ENCODE data around the gene ACTA2. TPM values are rescaled to one million over a fixed set of nuclear protein-coding genes. Genes with fewer than 3 reads are reported as not detected.

ACTA2 gene
- total RNA-seq, 1 experiment from 2014 or later: 5.3 TPM

DNA sequence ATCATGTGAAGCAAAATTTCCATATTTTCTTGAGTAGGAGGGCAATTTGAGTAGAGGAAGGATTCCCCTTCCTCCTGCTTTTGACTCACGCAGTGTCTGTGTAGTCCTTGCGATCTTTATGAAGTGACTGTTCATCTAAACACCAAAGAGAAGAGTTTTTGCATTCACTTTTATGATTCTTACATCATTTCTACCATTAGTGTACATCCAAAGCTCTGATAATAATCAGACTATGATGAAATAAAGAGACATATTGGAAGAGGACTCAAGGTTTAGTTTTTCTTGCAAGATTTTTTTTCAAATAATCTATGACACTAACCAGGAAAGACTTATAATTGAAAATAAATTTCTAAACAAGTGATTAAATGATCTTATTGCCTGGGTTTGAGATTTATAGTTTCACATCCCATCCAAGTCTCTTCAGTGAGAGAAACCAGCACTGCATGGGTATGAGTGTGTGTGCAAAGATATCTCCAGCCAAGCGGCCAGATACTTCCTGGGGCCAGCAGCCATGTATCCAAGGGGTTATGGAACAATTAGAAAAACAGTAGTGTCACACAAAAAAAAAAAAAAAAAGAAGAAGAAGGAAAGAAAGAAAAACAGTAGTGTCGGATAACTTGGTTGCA lies 2.0 kb upstream of the ACTA2 start:
- no peak for TF ChIP-seq EZH2 (IDR thresholded peaks at IDR 0.05; ENCODE audit: low read depth)
- no peak for TF ChIP-seq CTCF (conservative IDR thresholded peaks at IDR 0.05)

GRCh38 chr10:88953662-88954061 lies 1.1 kb upstream of the ACTA2 start:
- Histone ChIP-seq H3K9me3 (ENCODE audit: insufficient read depth, low read depth) (no peaks in the 10 kb centered on the region), H2AFZ (no peak overlapping the region), H3K36me3 (ENCODE audit: low read depth) (no peaks in the 10 kb centered on the region), H3K4me2 (no peak overlapping the region), H3F3A (ENCODE audit: insufficient read depth, low read depth) (no peaks in the 10 kb centered on the region), H3K4me3 (no peak overlapping the region), H3K9me2 (ENCODE audit: insufficient read depth) (no peaks in the 10 kb centered on the region), H3K79me2 (ENCODE audit: low read depth) (no peaks in the 10 kb centered on the region), H3K27me3 (ENCODE audit: insufficient read depth, low read depth) (no peaks in the 10 kb centered on the region), H3K4me1 (replicated peaks; ENCODE audit: insufficient read depth) (no peaks in the 10 kb centered on the region), H3K27ac (no peak overlapping the region), H4K20me1 (ENCODE audit: insufficient read depth) (no peaks in the 10 kb centered on the region)
- ChIA-PET POLR2A (ENCODE audit: unreplicated experiment) (no interaction called here), CTCF (no interaction called here)
- TF ChIP-seq EZH2 (IDR thresholded peaks at IDR 0.05; ENCODE audit: low read depth) (no peak), CTCF (conservative IDR thresholded peaks at IDR 0.05) (no peak)
- no peak for DNase-seq
- intact Hi-C loops (cut with micrococcal nuclease; ENCODE audit: unreplicated experiment): no loop called here
- no TSS peak for BruUV-seq (replicated peaks)

More for the DNA sequence above, 2.0 kb upstream of the ACTA2 start:
- H3K4me1 ChIP-seq (replicated peaks; ENCODE audit: insufficient read depth): no peaks in the 10 kb centered on the region
- no peaks in the 10 kb centered on the region for H3F3A ChIP-seq (ENCODE audit: insufficient read depth, low read depth)
- no peaks in the 10 kb centered on the region for H3K27me3 ChIP-seq (ENCODE audit: insufficient read depth, low read depth)
- H4K20me1 ChIP-seq (ENCODE audit: insufficient read depth): no peaks in the 10 kb centered on the region
- no peak for DNase-seq
- BruUV-seq (replicated peaks): no TSS peak
- ChIA-PET POLR2A (ENCODE audit: unreplicated experiment) (no interaction called here), CTCF (interaction anchor here (0.5 kb wide), 1 partner anchor 12 kb away, joined by 5 read pairs; no protein-coding TSS in a partner anchor)
- no peaks in the 10 kb centered on the region for H3K36me3 ChIP-seq (ENCODE audit: low read depth)
- no peak overlapping the region for H2AFZ ChIP-seq
- intact Hi-C loops (cut with micrococcal nuclease; ENCODE audit: unreplicated experiment): no loop called here
- no peak overlapping the region for H3K27ac ChIP-seq
- H3K9me2 ChIP-seq (ENCODE audit: insufficient read depth): no peaks in the 10 kb centered on the region
- no peak overlapping the region for H3K4me3 ChIP-seq
- no peaks in the 10 kb centered on the region for H3K79me2 ChIP-seq (ENCODE audit: low read depth)
- H3K9me3 ChIP-seq (ENCODE audit: insufficient read depth, low read depth): no peaks in the 10 kb centered on the region
- no peak overlapping the region for H3K4me2 ChIP-seq

DNA sequence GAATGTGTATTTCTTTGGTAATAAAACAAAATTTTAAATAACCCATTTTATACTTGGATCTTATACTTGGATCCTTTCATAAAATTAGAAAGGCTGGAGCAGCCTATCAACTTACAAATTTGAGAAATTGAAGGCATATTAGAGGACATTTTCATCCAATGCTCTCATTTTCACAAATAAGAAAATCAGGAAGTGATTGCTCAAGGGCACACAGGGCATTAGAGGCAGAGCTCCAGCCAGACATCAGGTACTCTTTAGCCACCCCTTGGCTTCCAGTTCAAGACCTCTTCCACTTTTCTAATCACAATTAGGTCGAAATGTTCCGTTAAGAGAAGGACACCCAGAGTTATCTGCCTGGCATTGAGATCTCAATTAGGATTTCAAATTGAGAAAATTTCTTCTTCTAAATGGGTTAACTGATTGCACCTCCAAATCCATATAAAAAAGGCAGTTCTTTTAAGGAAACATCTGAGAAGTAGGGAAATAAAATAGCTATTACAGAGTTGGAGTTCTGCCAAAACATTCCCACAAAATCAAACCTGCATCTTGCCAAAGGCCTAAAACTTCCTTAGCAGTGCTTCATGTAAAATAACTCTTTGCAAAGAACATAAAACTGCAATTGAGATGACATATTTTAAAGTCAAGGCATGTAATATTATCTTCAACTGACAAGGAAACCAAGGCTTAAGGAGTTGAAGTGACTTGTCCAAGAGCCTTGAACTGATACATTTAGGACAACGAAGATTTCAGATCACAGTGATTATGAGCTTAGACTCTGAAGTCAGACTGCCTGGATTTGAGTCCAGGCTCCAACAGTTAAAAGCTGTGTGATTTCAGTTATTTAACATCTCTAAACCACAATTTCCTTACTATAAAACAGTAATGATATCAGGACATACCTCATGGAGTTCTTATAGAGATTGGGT lies 2.4 kb downstream of the ACTA2 start:
- no peaks in the 10 kb centered on the region for H4K20me1 ChIP-seq (ENCODE audit: insufficient read depth)
- H3K79me2 ChIP-seq (ENCODE audit: low read depth): no peaks in the 10 kb centered on the region
- H3K4me2 ChIP-seq: no peak overlapping the region
- ChIA-PET CTCF (no interaction called here), POLR2A (ENCODE audit: unreplicated experiment) (no interaction called here)
- no peaks in the 10 kb centered on the region for H3K9me3 ChIP-seq (ENCODE audit: insufficient read depth, low read depth)
- no peaks in the 10 kb centered on the region for H3K27me3 ChIP-seq (ENCODE audit: insufficient read depth, low read depth)
- no peak overlapping the region for H3K4me3 ChIP-seq
- no peak for DNase-seq
- no peak overlapping the region for H3K27ac ChIP-seq
- H3K4me1 ChIP-seq (replicated peaks; ENCODE audit: insufficient read depth): no peaks in the 10 kb centered on the region
- intact Hi-C loops (cut with micrococcal nuclease; ENCODE audit: unreplicated experiment): no loop called here
- TF ChIP-seq EZH2 (IDR thresholded peaks at IDR 0.05; ENCODE audit: low read depth): no peak
- no peak for TF ChIP-seq CTCF (conservative IDR thresholded peaks at IDR 0.05)
- H3K36me3 ChIP-seq (ENCODE audit: low read depth): no peaks in the 10 kb centered on the region
- H3F3A ChIP-seq (ENCODE audit: insufficient read depth, low read depth): no peaks in the 10 kb centered on the region
- BruUV-seq (replicated peaks): no TSS peak
- H2AFZ ChIP-seq: no peak overlapping the region
- H3K9me2 ChIP-seq (ENCODE audit: insufficient read depth): no peaks in the 10 kb centered on the region

All from PC-9 (cell line).